Measurements from ENCODE around the gene MIXL1.
"Not testable (repeated sequence)": the region's sequence is repeated elsewhere in the genome, so short reads cannot be mapped to it uniquely, and the experiment has no call there.

Gene MIXL1

GRCh38 chr1:226215239-226215638 lies 8.2 kb upstream of the MIXL1 start:
- no peak for DNase-seq

GRCh38 chr1:226216056-226216455 lies 7.4 kb upstream of the MIXL1 start:
- DNase-seq, result peak; percentile 34

GRCh38 chr1:226217273-226217672 lies 6.2 kb upstream of the MIXL1 start:
- DNase-seq, result no peak

- no peak for DNase-seq
Observed at GRCh38 chr1:226220473-226221189, 2.8 kb upstream of the MIXL1 start.

GRCh38 chr1:226222686-226223085 lies 778 bp upstream of the MIXL1 start:
- DNase-seq, result no peak

- DNase-seq, result no peak
Observed at GRCh38 chr1:226223786-226224244, 351 bp downstream of the MIXL1 start.

GRCh38 chr1:226226601-226227000 lies 3.1 kb downstream of the MIXL1 start:
- no peak for DNase-seq

GRCh38 chr1:226233293-226233692 lies 9.8 kb downstream of the MIXL1 start:
- DNase-seq, result no peak

- no peak for DNase-seq
Observed at GRCh38 chr1:226233806-226234205, 10.3 kb downstream of the MIXL1 start.

GRCh38 chr1:226236826-226237225 lies 13.4 kb downstream of the MIXL1 start:
- DNase-seq, result no peak

GRCh38 chr1:226239421-226239820 lies 16.0 kb downstream of the MIXL1 start:
- DNase-seq, result no peak

GRCh38 chr1:226248091-226248490 lies 24.6 kb downstream of the MIXL1 start:
- no peak for DNase-seq

- DNase-seq, result no peak
Observed at GRCh38 chr1:226248796-226249195, 25.3 kb downstream of the MIXL1 start.

GRCh38 chr1:226250511-226250910 lies 27.0 kb downstream of the MIXL1 start:
- no peak for DNase-seq

- DNase-seq, result not testable (repeated sequence)
Observed at GRCh38 chr1:226252841-226253240, 29.4 kb downstream of the MIXL1 start.

- DNase-seq, result no peak
Observed at GRCh38 chr1:226253933-226254332, 30.5 kb downstream of the MIXL1 start.

- no peak for DNase-seq
Observed at GRCh38 chr1:226255380-226255779, 31.9 kb downstream of the MIXL1 start.

- no peak for DNase-seq
Observed at GRCh38 chr1:226261818-226262217, 38.4 kb downstream of the MIXL1 start.

GRCh38 chr1:226268421-226269124 lies 45.1 kb downstream of the MIXL1 start:
- no peak for DNase-seq

GRCh38 chr1:226272233-226272902 lies 48.9 kb downstream of the MIXL1 start:
- not testable (repeated sequence) for DNase-seq

GRCh38 chr1:226274138-226274537 lies 50.7 kb downstream of the MIXL1 start:
- peak; percentile 44 for DNase-seq

- no peak for DNase-seq
Observed at GRCh38 chr1:226276077-226276682, 52.7 kb downstream of the MIXL1 start.

All from hematopoietic multipotent progenitor cell treated with erythropoietin and hydrocortisone succinate and interleukin-3 and kit ligand, for 8 days (in vitro differentiated cells).